ENCODE measurements around the gene SLC7A9.

Gene SLC7A9

GRCh38 chr19:32830231-32831014 is 39.1 kb downstream of the SLC7A9 start:
- DNase-seq (ENCODE audit: insufficient read length, low spot score): peak; percentile 87

GRCh38 chr19:32829345-32829896 is 40.1 kb downstream of the SLC7A9 start:
- FAIRE-seq: no peak

More at GRCh38 chr19:32830231-32831014, 39.1 kb downstream of the SLC7A9 start:
- FAIRE-seq: peak; percentile 87

GRCh38 chr19:32828643-32829344 is 40.8 kb downstream of the SLC7A9 start:
- no peak for DNase-seq (ENCODE audit: insufficient read length, low spot score)
- no peak for FAIRE-seq

More at GRCh38 chr19:32829345-32829896, 40.1 kb downstream of the SLC7A9 start:
- DNase-seq (ENCODE audit: insufficient read length, low spot score): no peak

- FAIRE-seq (no peak), DNase-seq (ENCODE audit: insufficient read length, low spot score) (no peak)
These were observed 41.4 kb downstream of the SLC7A9 start for GRCh38 chr19:32828139-32828538.

GRCh38 chr19:32824916-32825608 is 44.5 kb downstream of the SLC7A9 start:
- FAIRE-seq: no peak
- DNase-seq (ENCODE audit: insufficient read length, low spot score): no peak

- no peak for DNase-seq (ENCODE audit: insufficient read length, low spot score)
These were observed 45.3 kb downstream of the SLC7A9 start for GRCh38 chr19:32824191-32824751.

GRCh38 chr19:32823747-32824102 is 45.8 kb downstream of the SLC7A9 start:
- no peak for FAIRE-seq

More at GRCh38 chr19:32824191-32824751, 45.3 kb downstream of the SLC7A9 start:
- no peak for FAIRE-seq

GRCh38 chr19:32822916-32823746 is 46.4 kb downstream of the SLC7A9 start:
- DNase-seq (ENCODE audit: insufficient read length, low spot score): no peak
- no peak for FAIRE-seq

More at GRCh38 chr19:32823747-32824102, 45.8 kb downstream of the SLC7A9 start:
- DNase-seq (ENCODE audit: insufficient read length, low spot score): no peak

GRCh38 chr19:32819419-32820400 is 49.9 kb downstream of the SLC7A9 start:
- no peak for FAIRE-seq

GRCh38 chr19:32818536-32818935 is 51.0 kb downstream of the SLC7A9 start:
- DNase-seq (ENCODE audit: insufficient read length, low spot score) (no peak), FAIRE-seq (no peak)

More at GRCh38 chr19:32819419-32820400, 49.9 kb downstream of the SLC7A9 start:
- DNase-seq (ENCODE audit: insufficient read length, low spot score): no peak

- DNase-seq (ENCODE audit: insufficient read length, low spot score) (no peak), FAIRE-seq (no peak)
These were observed 51.7 kb downstream of the SLC7A9 start for GRCh38 chr19:32817569-32818476.

GRCh38 chr19:32816555-32817099 is 52.9 kb downstream of the SLC7A9 start:
- no peak for DNase-seq (ENCODE audit: insufficient read length, low spot score)
- FAIRE-seq: no peak

GRCh38 chr19:32814624-32815023 is 54.9 kb downstream of the SLC7A9 start:
- DNase-seq (ENCODE audit: insufficient read length, low spot score): no peak
- FAIRE-seq: no peak

- no peak for FAIRE-seq
- no peak for DNase-seq (ENCODE audit: insufficient read length, low spot score)
These were observed 55.6 kb downstream of the SLC7A9 start for GRCh38 chr19:32813862-32814425.

- no peak for DNase-seq (ENCODE audit: insufficient read length, low spot score)
- FAIRE-seq: no peak
These were observed 57.0 kb downstream of the SLC7A9 start for GRCh38 chr19:32812571-32812970.

GRCh38 chr19:32812036-32812435 is 57.5 kb downstream of the SLC7A9 start:
- FAIRE-seq: no peak

GRCh38 chr19:32811151-32811550 is 58.4 kb downstream of the SLC7A9 start:
- no peak for DNase-seq (ENCODE audit: insufficient read length, low spot score)
- no peak for FAIRE-seq

More at GRCh38 chr19:32812036-32812435, 57.5 kb downstream of the SLC7A9 start:
- no peak for DNase-seq (ENCODE audit: insufficient read length, low spot score)

Data from HTR-8/SVneo (cell line).